ENCODE data around the gene MCOLN3.
"Not testable (repeated sequence)": the region's sequence is repeated elsewhere in the genome, so short reads cannot be mapped to it uniquely, and the experiment has no call there.

DNA sequence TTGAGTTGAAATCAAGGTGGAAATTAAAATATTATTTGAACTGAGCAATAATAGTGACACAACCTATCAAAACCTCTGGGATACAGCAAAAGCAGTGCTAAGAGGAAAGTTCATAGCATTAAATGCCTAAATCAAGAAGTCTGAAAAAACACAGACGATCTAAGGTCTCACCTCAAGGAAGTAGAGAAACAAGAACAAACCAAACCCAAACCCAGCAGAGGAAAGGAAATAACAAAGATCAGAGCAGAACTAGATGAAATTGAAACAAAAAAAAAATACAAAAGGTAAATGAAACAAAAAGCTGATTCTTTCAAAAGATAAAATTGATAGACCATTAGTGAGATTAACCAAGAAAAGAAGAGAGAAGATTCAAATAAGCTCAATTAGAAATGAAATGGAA, 42.7 kb downstream of the MCOLN3 start:
- not testable (repeated sequence) for TF ChIP-seq CTCF, POLR2A (IDR thresholded peaks at IDR 0.05)

Data from uterus (tissue), 2 donors.